Stimulated activated CD8-positive, alpha-beta memory T cell treated with anti-CD3 and anti-CD28 coated beads, Interleukin-15, amount 100 ng/mL, for 24 hours (primary cell): ENCODE measurements around the gene SNX32.

Source experiments
- DNase-seq: peaks from one replicate; pipeline ENCODE4 v3.0.0-alpha.2; 2020; ENCODE audit warnings: low read depth

SNX32 gene

GRCh38 chr11:65868907-65869306, 35.1 kb downstream of the SNX32 start:
- no peak for DNase-seq

GRCh38 chr11:65869643-65870306, 36.0 kb downstream of the SNX32 start:
- no peak for DNase-seq

GRCh38 chr11:65870307-65870658, 36.5 kb downstream of the SNX32 start:
- no peak for DNase-seq

DNA sequence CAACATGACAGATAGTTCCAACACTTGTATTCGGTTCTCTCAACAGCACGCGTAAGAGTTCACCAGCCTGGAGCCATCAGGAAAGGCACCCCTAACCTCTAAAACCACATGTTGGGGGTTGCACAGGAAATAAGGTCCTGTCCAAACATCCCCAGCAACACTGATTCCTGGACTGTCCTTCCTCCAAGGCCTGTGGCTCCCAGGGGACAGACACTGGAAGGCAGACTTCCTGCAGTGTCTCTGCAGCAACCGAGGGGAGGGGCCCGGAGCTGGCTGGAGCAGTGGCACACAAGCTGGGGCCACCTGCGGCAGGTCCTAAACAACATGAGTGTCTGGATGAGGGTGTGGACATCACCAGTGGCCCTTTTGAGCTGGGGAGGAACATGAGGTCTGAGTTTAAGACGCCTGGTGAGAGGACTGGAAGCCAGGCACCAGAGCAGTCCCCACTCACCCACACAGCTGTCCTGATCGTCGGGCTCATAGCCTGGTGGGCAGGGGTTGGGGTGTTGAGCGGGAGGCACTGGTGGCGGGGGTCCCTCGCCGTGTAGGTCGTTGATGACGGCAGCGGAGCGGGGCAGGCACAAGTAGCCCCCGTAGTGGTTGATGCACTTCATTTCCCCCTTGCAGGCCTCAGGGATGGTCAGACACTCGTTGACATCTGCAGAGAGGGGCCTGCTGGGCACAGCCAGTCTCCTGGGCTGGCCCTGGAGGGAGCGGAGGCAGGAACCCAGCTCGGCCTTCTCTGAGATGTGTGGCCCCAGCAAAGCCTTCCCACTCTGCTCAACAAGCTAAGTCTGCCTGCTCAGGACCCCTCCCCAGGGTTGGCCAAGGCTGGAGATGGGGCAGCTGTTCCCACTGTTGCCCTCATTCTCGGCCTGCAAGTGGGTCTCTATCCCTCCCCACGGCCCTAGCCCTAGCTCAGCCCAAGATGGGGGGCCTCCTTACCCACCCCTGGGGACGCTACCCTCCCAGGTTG, 37.2 kb downstream of the SNX32 start:
- no peak for DNase-seq

- DNase-seq, result no peak
Measured at GRCh38 chr11:65871811-65872548, 38.2 kb downstream of the SNX32 start.

- DNase-seq, result no peak
Measured at GRCh38 chr11:65872586-65873317, 39.0 kb downstream of the SNX32 start, which contains the start of gene EFEMP2. Gene EFEMP2 (minus strand): TSS chr11:65872800. CDS start chr11:65872354, 446 bp downstream.

DNA sequence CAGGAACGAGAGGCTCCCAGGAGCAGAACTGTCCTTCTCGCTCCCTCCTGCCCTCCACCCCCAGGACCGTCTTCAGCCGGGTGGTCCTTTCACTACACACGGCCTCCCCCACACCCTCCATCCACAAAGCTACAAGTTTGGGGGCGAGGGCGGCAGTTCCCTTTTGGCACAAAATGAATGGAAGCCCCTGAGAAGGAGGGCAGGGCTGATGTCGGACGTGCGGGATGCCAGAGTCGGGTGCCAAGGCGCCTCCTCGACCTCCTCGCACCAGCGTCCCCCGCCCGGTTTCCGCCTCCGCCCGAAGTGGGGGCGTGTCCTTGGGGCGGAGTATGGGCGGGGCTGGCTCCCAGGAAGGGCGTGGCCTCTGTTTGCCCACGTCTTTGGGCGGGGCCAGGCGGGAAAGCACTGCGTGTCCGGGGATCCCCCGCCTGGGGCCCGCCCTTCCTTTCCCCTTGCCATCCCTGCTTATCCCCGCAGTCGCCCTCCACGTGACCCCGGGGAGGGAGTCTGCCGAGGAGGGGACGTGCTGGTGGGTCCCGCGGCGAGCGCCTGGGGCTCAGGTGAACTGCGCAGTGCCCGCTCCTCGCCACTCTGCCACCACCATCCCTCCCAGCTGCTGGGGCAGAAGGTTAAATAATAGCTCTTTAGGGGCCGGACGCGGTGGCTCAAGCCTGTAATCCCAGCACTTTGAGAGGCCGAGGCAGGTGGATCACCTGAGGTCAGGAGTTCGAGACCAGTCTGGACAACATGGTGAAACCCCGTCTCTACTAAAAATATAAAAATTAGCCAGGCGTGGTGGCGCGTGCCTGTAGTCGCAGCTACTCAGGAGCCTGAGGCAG, 39.8 kb downstream of the SNX32 start:
- DNase-seq, result peak; percentile 96

DNA sequence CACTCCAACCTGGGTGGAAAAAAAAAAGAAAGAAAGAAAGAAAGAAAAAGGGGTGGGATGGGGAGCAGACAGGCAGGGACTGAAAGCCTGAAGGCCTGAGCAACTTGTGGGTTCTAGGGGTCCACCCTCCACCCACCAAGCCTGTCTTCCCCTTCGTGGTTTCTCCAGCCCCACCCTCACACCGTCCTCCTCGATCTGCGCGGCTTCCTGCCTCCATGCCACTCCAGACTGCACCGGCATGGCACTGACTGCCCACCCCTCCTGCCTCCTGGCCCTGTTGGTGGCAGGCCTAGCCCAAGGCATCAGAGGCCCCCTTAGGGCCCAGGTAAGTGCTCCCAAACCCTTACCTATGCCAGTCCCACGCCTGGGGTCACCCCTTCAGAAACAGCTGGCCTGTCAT, 45.9 kb downstream of the SNX32 start, which contains the start of gene CTSW:
TSS of gene CTSW (plus strand) at position 221 of the 400 bp plus-strand sequence. CDS start at position 239, 18 bp downstream.
- no peak for DNase-seq

GRCh38 chr11:65880027-65880426, 46.3 kb downstream of the SNX32 start:
- DNase-seq, result no peak

- DNase-seq, result no peak
Measured at GRCh38 chr11:65880844-65881421, 47.2 kb downstream of the SNX32 start.

GRCh38 chr11:65882120-65883057, 48.6 kb downstream of the SNX32 start:
- no peak for DNase-seq

DNA sequence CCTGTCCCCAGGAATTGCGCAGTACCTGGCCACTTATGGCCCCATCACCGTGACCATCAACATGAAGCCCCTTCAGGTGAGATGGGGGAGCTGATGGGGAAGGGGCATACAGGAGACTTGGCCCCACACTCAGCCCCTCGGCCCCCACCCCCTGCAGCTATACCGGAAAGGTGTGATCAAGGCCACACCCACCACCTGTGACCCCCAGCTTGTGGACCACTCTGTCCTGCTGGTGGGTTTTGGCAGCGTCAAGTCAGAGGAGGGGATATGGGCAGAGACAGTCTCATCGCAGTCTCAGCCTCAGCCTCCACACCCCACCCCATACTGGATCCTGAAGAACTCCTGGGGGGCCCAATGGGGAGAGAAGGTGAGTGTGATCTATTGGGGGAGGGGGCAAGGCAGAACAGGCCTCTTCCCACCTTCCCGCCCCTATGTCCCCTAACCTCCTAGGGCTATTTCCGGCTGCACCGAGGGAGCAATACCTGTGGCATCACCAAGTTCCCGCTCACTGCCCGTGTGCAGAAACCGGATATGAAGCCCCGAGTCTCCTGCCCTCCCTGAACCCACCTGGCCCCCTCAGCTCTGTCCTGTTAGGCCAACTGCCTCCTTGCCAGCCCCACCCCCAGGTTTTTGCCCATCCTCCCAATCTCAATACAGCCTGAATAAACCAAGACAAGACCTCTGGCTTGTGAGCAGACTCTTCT, 49.4 kb downstream of the SNX32 start:
- DNase-seq, result no peak

DNA sequence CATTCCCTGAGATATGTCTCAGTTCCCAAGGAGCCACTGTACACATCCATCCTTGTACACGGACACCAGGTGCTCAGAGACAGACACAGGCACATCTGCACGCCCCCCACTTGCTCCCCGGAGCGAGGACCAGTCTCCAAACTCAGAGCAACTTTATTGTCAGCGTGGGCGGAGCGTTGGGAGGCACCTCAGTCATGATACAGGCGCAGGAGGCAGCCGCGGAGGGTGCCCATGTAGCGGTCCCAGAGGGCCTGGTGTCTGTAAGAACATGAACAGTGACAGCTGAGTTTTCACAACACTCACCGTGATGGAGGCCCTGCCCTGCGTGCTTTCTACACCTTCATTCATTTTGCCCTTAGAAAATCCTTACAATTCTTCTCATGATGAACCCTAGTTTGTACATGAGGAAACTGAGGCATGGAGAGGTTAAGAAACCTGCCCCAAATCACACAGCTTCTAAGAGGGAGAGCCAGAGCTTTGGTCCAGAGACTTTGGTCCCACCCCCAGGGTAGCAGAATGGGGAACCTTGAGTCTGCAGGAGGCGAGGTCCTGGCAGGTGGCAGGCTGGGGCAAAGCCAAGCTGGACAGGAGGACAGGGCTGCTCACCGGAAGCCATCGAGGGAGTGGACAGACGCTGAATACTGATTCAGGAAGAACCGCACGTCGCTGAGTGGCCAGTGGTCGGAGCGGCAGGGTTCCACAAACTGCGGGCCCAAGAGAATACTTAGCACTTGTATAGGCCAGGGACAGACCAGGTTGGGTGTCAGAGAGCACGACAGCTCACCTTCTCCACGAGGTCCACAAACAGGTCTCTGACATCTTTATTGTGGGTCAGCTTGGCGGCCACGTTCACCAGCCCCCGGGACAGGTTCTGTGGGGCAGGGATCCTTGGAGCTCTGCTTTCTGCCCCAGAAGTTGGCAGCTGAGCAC, 50.3 kb downstream of the SNX32 start:
- DNase-seq, result no peak

DNA sequence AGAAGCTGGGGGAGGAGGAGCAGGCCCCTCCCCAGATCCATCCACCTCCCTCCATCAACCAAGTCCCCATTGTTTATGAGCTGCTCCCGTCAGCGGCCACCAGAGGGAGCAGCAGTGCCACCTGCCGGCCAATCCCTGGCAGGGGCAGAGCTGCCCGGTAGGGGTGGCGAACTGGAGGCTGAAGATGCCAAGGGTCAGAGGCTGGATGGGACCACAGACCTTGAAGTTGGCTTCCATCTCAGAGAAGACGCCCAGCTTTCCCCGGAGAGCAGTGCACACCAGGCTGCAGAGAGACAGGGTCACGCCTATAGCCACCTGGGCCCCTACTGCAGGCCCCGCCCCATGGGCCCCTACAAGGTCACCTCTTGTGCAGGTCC, 50.9 kb downstream of the SNX32 start:
- DNase-seq, result peak; percentile 69

GRCh38 chr11:65885231-65885630, 51.5 kb downstream of the SNX32 start:
- DNase-seq, result no peak

GRCh38 chr11:65885808-65886536, 52.2 kb downstream of the SNX32 start:
- no peak for DNase-seq
